DND-41 (cell line): ENCODE results near the gene RASGRF1.

Experiments used
- ATAC-seq: fragments of 200-7000 bp; cut with Tn5 transposase; 3 replicates; pipeline ENCODE4 v1.9.1; 2021; ENCODE audit warnings: low read depth; ENCODE audit not compliant: insufficient read depth
- DNase-seq: peaks from one replicate; pipeline ENCODE4 v3.0.0-alpha.2; 2020
- H2AFZ ChIP-seq: 2 replicates; pipeline ENCODE4 v1.6.0; 2012; ENCODE audit warnings: low read depth, low read length
- H3K27ac ChIP-seq: 2 replicates; pipeline ENCODE4 v1.5.1; 2012; ENCODE audit warnings: low read length, inconsistent platforms
- H3K27me3 ChIP-seq: fragments of 200-600 bp; sonication (generic); 2 replicates; pipeline ENCODE4 v1.6.0; 2012; ENCODE audit warnings: low read length, mild to moderate bottlenecking, inconsistent platforms; ENCODE audit not compliant: insufficient read depth, poor library complexity
- H3K36me3 ChIP-seq: 2 replicates; pipeline ENCODE4 v1.5.1; 2012; ENCODE audit warnings: low read length, inconsistent platforms; ENCODE audit not compliant: insufficient read depth
- H3K4me1 ChIP-seq: 2 replicates; pipeline ENCODE4 v1.5.1; 2012; ENCODE audit warnings: mild to moderate bottlenecking, low read length; ENCODE audit not compliant: insufficient read depth
- H3K4me2 ChIP-seq: 2 replicates; pipeline ENCODE4 v1.6.0; 2012; ENCODE audit warnings: mild to moderate bottlenecking, moderate library complexity, low read length, inconsistent platforms; ENCODE audit not compliant: insufficient read depth
- H3K4me3 ChIP-seq, 2 experiments: fragments of 200-600 bp in 1 of 2; shearing (Covaris generic) in 1 of 2; 2 replicates each; pipeline ENCODE4 v1.5.1; 2012 to 2016; ENCODE audit warnings: inconsistent platforms in 2 of 2, low read length in 2 of 2, mild to moderate bottlenecking in 2 of 2, low read depth in 1 of 2, moderate library complexity in 1 of 2
- H3K79me2 ChIP-seq: 2 replicates; pipeline ENCODE4 v1.6.0; 2012; ENCODE audit warnings: low read length, inconsistent platforms; ENCODE audit not compliant: insufficient read depth
- H3K9ac ChIP-seq: 2 replicates; pipeline ENCODE4 v1.6.0; 2012; ENCODE audit warnings: low read depth, mild to moderate bottlenecking, inconsistent platforms, low read length, moderate library complexity
- H3K9me3 ChIP-seq: 2 replicates; pipeline ENCODE4 v1.5.1; 2012; ENCODE audit warnings: low read length, moderate library complexity, mild to moderate bottlenecking, inconsistent platforms; ENCODE audit not compliant: insufficient read depth, severe bottlenecking
- H4K20me1 ChIP-seq: 2 replicates; pipeline ENCODE4 v1.6.0; 2012; ENCODE audit warnings: low read length; ENCODE audit not compliant: insufficient read depth
- CTCF ChIP-seq: IDR thresholded peaks from 2 replicates; pipeline ENCODE4 v1.5.1; 2012; ENCODE audit warnings: borderline replicate concordance, low read length, moderate library complexity, mild to moderate bottlenecking; ENCODE audit not compliant: poor library complexity, severe bottlenecking; ENCODE audit errors: extremely low read depth
- EZH2 ChIP-seq: IDR thresholded peaks from 3 replicates; pipeline ENCODE4 v1.6.1; 2012; ENCODE audit warnings: borderline replicate concordance, low read depth, mild to moderate bottlenecking, moderate library complexity, low read length, inconsistent platforms; ENCODE audit not compliant: severe bottlenecking

RASGRF1 gene

GRCh38 chr15:79008659-79009058, 81.9 kb downstream of the RASGRF1 start:
- H3K79me2 ChIP-seq: no peaks in the 10 kb centered on the region
- TF ChIP-seq CTCF: no peak
- TF ChIP-seq EZH2: no peak
- no peak for DNase-seq
- no peak for ATAC-seq
- H3K4me3 ChIP-seq: no peak overlapping the region
- no peaks in the 10 kb centered on the region for H3K36me3 ChIP-seq
- no peaks in the 10 kb centered on the region for H3K9me3 ChIP-seq
- H3K4me2 ChIP-seq: no peak overlapping the region
- no peak overlapping the region for H3K9ac ChIP-seq
- no peaks in the 10 kb centered on the region for H4K20me1 ChIP-seq
- H3K4me1 ChIP-seq: peaks cover 17% of the 10 kb centered on the region
- no peak overlapping the region for H2AFZ ChIP-seq
- no peak overlapping the region for H3K27ac ChIP-seq
- no peaks in the 10 kb centered on the region for H3K27me3 ChIP-seq

- H3K9ac ChIP-seq: no peak overlapping the region
- no peaks in the 10 kb centered on the region for H3K9me3 ChIP-seq
- no peak overlapping the region for H3K4me2 ChIP-seq
- H2AFZ ChIP-seq: no peak overlapping the region
- no peak overlapping the region for H3K27ac ChIP-seq
- H3K4me3 ChIP-seq: no peak overlapping the region
- H4K20me1 ChIP-seq: no peaks in the 10 kb centered on the region
- DNase-seq (peak; percentile 35), ATAC-seq (no peak)
- TF ChIP-seq CTCF (peak; percentile 36), EZH2 (no peak)
- H3K27me3 ChIP-seq: no peaks in the 10 kb centered on the region
- no peaks in the 10 kb centered on the region for H3K36me3 ChIP-seq
- peaks cover 17% of the 10 kb centered on the region for H3K4me1 ChIP-seq
- H3K79me2 ChIP-seq: no peaks in the 10 kb centered on the region
These were observed 83.5 kb downstream of the RASGRF1 start for GRCh38 chr15:79007066-79007465.

- no peak for ATAC-seq
- DNase-seq: no peak
- Histone ChIP-seq H3K36me3 (no peaks in the 10 kb centered on the region), H3K9me3 (no peaks in the 10 kb centered on the region), H3K4me1 (peaks cover 17% of the 10 kb centered on the region), H3K4me2 (no peak overlapping the region), H2AFZ (no peak overlapping the region), H3K27me3 (no peaks in the 10 kb centered on the region), H3K27ac (no peak overlapping the region), H3K4me3 (no peak overlapping the region), H4K20me1 (no peaks in the 10 kb centered on the region), H3K79me2 (no peaks in the 10 kb centered on the region), H3K9ac (no peak overlapping the region)
- no peak for TF ChIP-seq EZH2
- TF ChIP-seq CTCF: no peak
These were observed 84.5 kb downstream of the RASGRF1 start for GRCh38 chr15:79006071-79006470.

GRCh38 chr15:79004336-79004735, 86.2 kb downstream of the RASGRF1 start:
- H4K20me1 ChIP-seq: no peaks in the 10 kb centered on the region
- peak overlapping the region; percentile 46 for H3K27ac ChIP-seq
- ATAC-seq (peak; percentile 97), DNase-seq (peak; percentile 65)
- H3K9ac ChIP-seq: no peak overlapping the region
- no peak overlapping the region for H3K4me2 ChIP-seq
- H2AFZ ChIP-seq: 0 out of 2 replicates have a peak overlapping the region, but pooled peaks have one; percentile 29
- no peaks in the 10 kb centered on the region for H3K9me3 ChIP-seq
- TF ChIP-seq EZH2 (no peak), CTCF (no peak)
- H3K79me2 ChIP-seq: no peaks in the 10 kb centered on the region
- H3K27me3 ChIP-seq: no peaks in the 10 kb centered on the region
- H3K4me3 ChIP-seq: no peak overlapping the region
- H3K4me1 ChIP-seq: peaks cover 17% of the 10 kb centered on the region
- H3K36me3 ChIP-seq: no peaks in the 10 kb centered on the region
